ENCODE measurements around the gene UBN1.

DNA sequence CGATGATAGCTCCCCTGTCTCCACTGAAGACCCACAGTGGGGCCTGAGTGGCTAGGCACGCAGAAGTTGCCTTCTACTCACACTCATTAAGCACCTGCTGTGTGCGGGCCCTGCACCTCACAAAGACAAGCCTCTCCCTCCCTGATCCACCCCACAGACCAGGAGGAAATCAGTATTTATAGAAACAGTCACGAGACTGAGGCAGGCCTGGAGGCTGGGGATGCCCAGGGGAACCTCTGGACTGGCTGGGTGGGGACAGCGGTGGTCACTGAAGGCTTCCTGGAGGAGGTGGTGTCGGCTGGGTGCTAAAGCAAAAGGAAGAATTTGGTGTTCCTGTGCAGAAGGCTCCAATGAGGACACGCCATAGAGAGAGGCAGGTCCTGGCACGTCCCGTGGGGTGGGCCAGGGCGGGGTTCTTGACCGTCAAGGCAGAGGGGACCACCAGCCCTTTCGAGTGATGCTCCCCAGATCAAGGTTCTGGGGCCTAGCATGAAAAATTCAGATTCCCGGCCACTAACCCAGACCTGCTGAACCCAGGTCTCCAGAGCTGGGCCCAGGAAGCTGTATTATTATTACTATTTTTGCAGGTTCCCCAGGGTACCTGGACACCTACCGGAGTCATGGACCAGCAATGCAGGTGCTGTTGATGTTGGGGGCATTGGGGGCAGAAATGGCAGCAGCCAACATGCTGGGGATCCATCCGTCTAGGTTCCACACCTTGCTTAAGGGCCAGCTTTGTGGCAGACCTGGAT lies 66.7 kb downstream of the UBN1 start:
- TF ChIP-seq POLR2A (IDR thresholded peaks at IDR 0.05) = no peak
- TF ChIP-seq, protein P1, sequence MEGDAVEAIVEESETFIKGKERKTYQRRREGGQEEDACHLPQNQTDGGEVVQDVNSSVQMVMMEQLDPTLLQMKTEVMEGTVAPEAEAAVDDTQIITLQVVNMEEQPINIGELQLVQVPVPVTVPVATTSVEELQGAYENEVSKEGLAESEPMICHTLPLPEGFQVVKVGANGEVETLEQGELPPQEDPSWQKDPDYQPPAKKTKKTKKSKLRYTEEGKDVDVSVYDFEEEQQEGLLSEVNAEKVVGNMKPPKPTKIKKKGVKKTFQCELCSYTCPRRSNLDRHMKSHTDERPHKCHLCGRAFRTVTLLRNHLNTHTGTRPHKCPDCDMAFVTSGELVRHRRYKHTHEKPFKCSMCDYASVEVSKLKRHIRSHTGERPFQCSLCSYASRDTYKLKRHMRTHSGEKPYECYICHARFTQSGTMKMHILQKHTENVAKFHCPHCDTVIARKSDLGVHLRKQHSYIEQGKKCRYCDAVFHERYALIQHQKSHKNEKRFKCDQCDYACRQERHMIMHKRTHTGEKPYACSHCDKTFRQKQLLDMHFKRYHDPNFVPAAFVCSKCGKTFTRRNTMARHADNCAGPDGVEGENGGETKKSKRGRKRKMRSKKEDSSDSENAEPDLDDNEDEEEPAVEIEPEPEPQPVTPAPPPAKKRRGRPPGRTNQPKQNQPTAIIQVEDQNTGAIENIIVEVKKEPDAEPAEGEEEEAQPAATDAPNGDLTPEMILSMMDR (IDR thresholded peaks at IDR 0.05) = no peak
